Measurements from ENCODE around the gene MED16. TPM values are rescaled to one million over a fixed set of nuclear protein-coding genes. Genes with fewer than 3 reads are reported as not detected.
A peak's percentile ranks its signal among the peaks of the same experiment; 100 is the strongest.

Gene MED16
- total RNA-seq, 1 donor from 2014 or later: 15.9 TPM

GRCh38 chr19:875265-875879 lies 17.6 kb downstream of the MED16 start:
- DNase-seq (ENCODE audit: low spot score in 2 of 2): no peak
- no peak for FAIRE-seq

DNA sequence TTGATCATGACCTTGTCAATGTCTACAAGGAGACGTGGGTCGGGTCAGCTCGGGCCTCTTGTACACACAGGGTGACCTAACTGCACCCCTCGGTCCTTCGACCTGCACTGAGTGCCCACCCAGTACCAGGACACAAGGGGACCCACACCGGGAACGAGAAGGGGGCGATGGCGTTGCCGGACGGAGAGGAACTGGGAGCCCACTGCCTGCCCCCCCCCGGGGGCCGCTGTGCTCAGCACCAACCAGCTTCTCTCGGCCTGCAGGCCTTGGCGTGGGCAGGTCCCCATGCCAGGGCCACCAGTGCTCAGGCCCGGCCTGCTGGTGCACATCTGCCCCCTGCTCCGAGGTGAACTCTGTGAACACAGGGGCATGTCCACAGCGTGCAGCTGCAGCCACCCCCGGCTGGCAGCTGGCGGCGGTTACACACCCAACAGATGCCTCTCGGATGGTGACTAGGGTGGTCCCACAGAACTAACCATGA lies 19.4 kb downstream of the MED16 start:
- no peak for FAIRE-seq
- no peak for DNase-seq (ENCODE audit: low spot score in 2 of 2)

DNA sequence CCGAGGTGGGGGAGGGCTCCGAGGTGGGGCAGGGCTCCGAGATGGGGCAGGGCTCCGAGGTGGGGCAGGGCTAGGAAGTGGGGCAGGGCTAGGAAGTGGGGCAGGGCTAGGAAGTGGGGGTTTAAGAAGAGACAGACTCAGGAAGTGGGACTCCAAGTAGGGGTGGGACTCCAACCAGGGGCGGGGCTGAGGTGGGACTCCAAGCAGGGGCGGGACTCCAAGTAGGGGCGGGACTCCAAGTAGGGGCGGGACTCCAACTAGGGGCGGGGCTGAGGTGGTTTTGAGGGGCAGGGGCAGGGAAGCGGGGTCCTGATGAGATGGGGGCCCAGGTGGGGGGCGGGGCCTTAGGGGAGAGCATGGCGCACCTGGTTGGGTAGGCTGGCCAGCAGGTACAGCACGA lies 19.9 kb downstream of the MED16 start:
- DNase-seq (ENCODE audit: low spot score in 2 of 2) (no peak), FAIRE-seq (no peak)

DNA sequence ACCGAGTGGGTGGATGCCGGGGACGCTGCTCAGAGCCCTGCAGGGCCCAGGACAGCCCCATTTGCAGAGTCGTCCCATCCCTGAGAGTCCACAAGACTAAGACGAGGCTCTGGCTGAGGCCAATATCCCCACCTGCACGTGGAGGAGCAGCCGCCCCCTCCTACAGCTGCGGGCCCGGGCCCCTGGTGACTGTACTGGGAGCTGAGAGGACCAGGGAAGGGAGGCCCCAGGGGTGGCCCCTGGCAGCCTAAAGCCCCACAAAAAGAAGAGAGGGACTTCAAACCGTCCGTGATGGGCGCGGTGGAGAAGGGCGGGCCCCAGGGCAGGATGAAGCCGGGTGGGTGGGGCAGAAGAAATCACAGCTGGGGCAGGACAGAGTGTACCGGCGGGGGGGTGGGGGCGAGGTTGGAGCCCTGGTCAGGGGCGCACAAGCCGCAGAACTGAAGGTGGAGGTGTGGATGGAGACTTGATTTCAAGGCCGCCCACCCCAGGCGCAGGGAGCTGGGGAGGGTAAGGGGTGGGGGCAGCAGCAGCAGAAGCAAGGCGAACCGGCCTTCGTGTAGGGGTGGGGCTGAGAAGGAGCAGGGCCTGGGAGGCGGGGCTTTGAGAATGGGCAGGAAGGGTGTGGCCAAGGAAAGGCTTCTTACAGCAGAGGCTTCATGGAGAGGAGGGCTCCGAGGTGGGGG lies 20.6 kb downstream of the MED16 start:
- DNase-seq (ENCODE audit: low spot score in 2 of 2): no peak
- FAIRE-seq: no peak

GRCh38 chr19:871446-872265 lies 21.3 kb downstream of the MED16 start:
- no peak for FAIRE-seq

DNA sequence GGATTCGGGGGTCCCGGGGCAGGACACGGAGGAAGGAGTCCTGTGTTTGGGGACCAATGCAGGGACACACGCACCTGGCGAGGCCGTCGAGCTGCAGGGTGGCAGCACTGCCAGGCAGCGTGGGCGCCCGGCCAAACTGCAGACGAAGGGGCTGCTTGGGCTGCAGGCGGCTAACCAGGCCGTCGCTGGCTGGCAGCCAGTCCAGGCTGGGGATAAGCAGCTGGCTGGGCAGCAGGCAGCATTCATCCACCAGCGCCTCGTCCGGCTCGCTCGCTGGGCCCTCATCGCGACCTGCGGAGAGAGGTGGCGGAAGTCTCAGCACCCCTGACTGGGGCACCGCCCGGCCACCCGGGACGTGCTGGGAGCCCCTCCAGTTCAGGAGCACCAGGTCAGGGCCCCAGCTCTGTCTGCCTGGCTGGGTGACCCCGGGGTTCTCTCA lies 22.0 kb downstream of the MED16 start:
- DNase-seq (ENCODE audit: low spot score in 2 of 2): peak in 1 of 2 donors; percentile 69
- FAIRE-seq: no peak

More at GRCh38 chr19:871446-872265, 21.3 kb downstream of the MED16 start:
- peak in 1 of 2 donors; percentile 69 for DNase-seq (ENCODE audit: low spot score in 2 of 2)

DNA sequence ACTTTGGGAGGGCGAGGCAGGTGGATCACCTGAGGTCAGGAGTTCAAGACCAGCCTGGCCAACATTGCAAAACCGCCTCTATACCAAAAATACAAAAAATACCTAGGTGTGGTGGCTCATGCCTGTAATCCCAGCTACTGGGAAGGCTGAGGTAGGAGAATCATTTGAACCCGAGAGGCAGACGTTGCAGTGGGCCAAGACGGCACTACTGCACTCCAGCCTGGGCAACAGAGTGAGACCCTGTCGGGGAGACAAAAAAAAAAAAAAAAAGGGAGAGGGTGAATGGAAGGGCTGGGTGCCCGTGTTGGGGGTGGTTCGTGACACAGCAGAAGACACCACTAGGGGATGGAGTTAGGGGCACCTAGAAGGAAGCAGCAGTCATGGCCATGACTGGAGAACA lies 22.7 kb downstream of the MED16 start:
- FAIRE-seq (no peak), DNase-seq (ENCODE audit: low spot score in 2 of 2) (no peak)

GRCh38 chr19:869245-870177 lies 23.5 kb downstream of the MED16 start:
- DNase-seq (ENCODE audit: low spot score in 2 of 2): no peak
- FAIRE-seq: no peak

- FAIRE-seq (no peak), DNase-seq (ENCODE audit: low spot score in 2 of 2) (no peak)
Measured at GRCh38 chr19:868458-869244, 24.3 kb downstream of the MED16 start.

GRCh38 chr19:867855-868457 lies 25.0 kb downstream of the MED16 start:
- DNase-seq (ENCODE audit: low spot score in 2 of 2) (no peak), FAIRE-seq (no peak)

DNA sequence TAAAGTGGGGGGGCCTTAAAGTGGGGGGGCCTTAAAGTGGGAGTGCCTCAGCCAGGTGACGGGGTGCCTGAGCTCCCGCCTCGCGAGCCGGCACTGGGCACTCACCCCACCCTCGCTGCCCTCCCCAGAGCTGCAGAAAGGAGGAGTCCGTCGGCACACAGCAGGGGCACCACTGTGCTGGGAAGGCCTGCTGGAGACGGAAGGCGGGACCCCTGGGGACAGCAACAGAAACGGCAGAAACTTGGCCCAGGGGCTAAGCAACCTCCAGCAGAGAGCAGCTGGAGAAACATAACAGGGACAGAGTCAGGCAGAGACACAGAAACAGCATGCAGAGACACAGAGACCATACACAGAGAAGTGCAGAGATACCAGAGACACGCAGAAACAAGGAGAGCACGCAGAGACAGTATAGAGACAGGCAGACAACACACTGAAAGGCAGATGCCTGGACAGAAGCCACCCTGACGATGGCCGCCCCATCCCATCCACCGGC lies 25.6 kb downstream of the MED16 start:
- DNase-seq (ENCODE audit: low spot score in 2 of 2): no peak

DNA sequence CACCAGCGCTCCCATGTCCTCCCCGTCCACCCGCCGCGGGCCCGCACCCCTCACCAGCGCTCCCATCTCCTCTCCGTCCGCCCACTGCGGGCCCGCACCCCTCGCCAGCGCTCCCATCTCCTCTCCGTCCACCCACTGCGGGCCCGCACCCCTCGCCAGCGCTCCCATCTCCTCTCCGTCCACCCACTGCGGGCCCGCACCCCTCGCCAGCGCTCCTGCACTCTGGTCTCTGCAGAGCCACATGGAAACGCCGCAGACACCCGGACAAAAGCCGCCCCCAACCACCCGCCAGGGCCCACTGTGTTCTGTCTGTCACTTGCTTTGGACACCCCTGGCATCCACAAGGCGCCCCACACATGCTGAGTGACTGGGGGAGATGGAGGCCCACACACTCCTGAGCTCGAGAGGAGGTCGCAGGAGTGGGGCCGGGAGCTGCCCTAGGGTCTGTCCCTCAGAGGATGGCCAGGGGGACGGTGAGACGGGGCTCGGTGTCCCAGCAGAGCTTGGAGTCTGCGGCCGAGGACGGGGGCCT lies 26.2 kb downstream of the MED16 start:
- DNase-seq (ENCODE audit: low spot score in 2 of 2) (no peak), FAIRE-seq (no peak)

More for the DNA sequence above, 25.6 kb downstream of the MED16 start:
- FAIRE-seq: no peak

- FAIRE-seq (no peak), DNase-seq (ENCODE audit: low spot score in 2 of 2) (no peak)
Measured at GRCh38 chr19:863315-863620, 29.7 kb downstream of the MED16 start.

DNA sequence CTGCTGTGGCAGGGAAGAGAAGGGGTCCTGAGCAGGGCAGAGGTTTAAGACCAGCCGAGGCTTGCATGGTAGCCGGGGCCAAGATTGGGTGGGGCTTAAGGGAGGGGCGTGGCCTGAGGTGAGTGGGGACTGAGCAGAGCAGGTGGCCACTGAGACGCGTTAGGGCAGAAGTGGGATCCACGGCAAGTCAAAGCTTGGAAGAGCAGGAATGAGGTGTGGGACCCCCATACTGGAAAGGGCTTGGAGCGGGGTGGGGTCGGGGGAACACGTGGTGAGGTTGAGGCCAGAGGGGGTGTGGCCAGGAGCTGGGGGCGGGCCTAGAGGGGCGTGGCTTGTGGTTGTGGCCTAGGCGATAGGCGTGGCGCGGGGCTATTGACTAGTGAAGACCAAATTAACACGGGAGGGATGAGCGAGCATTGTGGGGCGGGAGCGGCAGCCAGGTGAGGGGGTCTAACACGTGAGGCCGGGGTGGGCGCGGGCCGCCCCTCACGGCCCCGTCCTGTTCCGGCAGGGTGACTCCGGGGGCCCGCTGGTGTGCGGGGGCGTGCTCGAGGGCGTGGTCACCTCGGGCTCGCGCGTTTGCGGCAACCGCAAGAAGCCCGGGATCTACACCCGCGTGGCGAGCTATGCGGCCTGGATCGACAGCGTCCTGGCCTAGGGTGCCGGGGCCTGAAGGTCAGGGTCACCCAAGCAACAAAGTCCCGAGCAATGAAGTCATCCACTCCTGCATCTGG lies 30.2 kb downstream of the MED16 start:
- peak in 1 of 2 donors; percentile 74 for DNase-seq (ENCODE audit: low spot score in 2 of 2)
- FAIRE-seq: no peak

- no peak for FAIRE-seq
- no peak for DNase-seq (ENCODE audit: low spot score in 2 of 2)
Measured at GRCh38 chr19:861756-862580, 31.0 kb downstream of the MED16 start.

DNA sequence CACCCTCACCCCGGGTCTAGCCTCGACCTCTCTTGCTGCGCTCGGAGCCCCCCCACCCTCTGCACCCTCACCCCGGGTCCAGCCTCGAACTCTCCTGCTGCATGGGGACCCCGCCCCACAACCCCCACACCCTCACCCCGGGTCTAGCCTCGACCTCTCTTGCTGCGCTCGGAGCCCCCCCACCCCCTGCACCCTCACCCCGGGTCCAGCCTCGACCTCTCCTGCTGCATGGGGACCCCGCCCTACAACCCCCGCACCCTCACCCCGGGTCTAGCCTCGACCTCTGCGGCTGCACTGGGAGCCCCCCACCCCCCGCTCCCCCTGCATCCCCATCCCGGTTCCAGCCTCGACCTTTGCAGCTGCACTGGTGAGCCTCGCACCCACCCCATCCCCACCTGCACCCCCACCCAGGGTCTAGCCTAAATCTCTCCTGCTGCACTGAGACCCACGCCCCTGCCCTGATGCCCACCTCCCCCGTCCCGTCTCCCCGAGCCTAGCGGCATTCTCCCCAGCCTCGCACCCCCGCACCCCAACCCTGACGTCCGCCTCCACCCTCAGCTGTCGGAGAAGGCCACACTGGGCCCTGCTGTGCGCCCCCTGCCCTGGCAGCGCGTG lies 31.7 kb downstream of the MED16 start:
- FAIRE-seq: no peak
- no peak for DNase-seq (ENCODE audit: low spot score in 2 of 2)

All from frontal cortex (tissue), 4 donors.